Smooth muscle cell (in vitro differentiated cells): Measurements from ENCODE around the gene PKD2. TPM values are rescaled to one million over a fixed set of nuclear protein-coding genes. Genes with fewer than 3 reads are reported as not detected.
"Not testable (repeated sequence)": the region's sequence is repeated elsewhere in the genome, so short reads cannot be mapped to it uniquely, and the experiment has no call there.

Source experiments
- DNase-seq: peaks from one replicate; lab custom pipeline; 2025; ENCODE audit not compliant: unreplicated experiment; lab: John Stamatoyannopoulos, UW
- H2AFZ ChIP-seq: fragments of 200-600 bp; sonication (generic); 2 replicates; pipeline ENCODE4 v1.6.0; 2016; ENCODE audit warnings: antibody characterized with exemption, low read depth, mild to moderate bottlenecking
- H3F3A ChIP-seq: fragments of 200-600 bp; sonication (generic); 2 replicates; pipeline ENCODE4 v1.6.0; 2017; ENCODE audit warnings: antibody characterized with exemption, low read depth
- H3K27ac ChIP-seq: fragments of 200-600 bp; sonication (generic); 2 replicates; pipeline ENCODE4 v1.5.1; 2016; ENCODE audit warnings: low read depth, mild to moderate bottlenecking
- H3K27me3 ChIP-seq: fragments of 200-600 bp; sonication (generic); 2 replicates; pipeline ENCODE4 v1.6.1; 2016; ENCODE audit warnings: low read depth, mild to moderate bottlenecking
- H3K36me3 ChIP-seq: fragments of 200-600 bp; sonication (generic); 2 replicates; pipeline ENCODE4 v1.5.1; 2016; ENCODE audit warnings: low read depth
- H3K4me1 ChIP-seq: fragments of 200-600 bp; sonication (generic); 2 replicates; pipeline ENCODE4 v1.5.1; 2016; ENCODE audit warnings: low read depth
- H3K4me2 ChIP-seq: fragments of 200-600 bp; sonication (generic); 2 replicates; pipeline ENCODE4 v1.6.0; 2016; ENCODE audit warnings: mild to moderate bottlenecking
- H3K4me3 ChIP-seq: fragments of 200-600 bp; sonication (generic); 2 replicates; pipeline ENCODE4 v1.5.1; 2016; ENCODE audit warnings: mild to moderate bottlenecking
- H3K79me2 ChIP-seq: fragments of 200-600 bp; sonication (generic); 2 replicates; pipeline ENCODE4 v1.6.0; 2016; ENCODE audit warnings: low read depth, mild to moderate bottlenecking
- H3K9ac ChIP-seq: fragments of 200-600 bp; sonication (generic); 2 replicates; pipeline ENCODE4 v1.6.0; 2016; ENCODE audit warnings: low read depth
- H3K9me3 ChIP-seq: fragments of 200-600 bp; sonication (generic); replicated peaks from 2 replicates; pipeline ENCODE4 v1.5.1; 2016; ENCODE audit warnings: low read depth
- H4K20me1 ChIP-seq: fragments of 200-600 bp; sonication (generic); 2 replicates; pipeline ENCODE4 v1.6.0; 2016; ENCODE audit warnings: low read depth
- CTCF ChIP-seq: fragments of 200-600 bp; sonication (generic); IDR thresholded peaks from 2 replicates; pipeline ENCODE4 v1.5.1; 2017; ENCODE audit warnings: borderline replicate concordance, mild to moderate bottlenecking, antibody characterized with exemption; ENCODE audit not compliant: insufficient read depth, poor library complexity, severe bottlenecking
- WGBS: methylation state at CpG from one replicate; pipeline ENCODE4 v1.1.7; 2016; ENCODE audit warnings: low lambda C conversion rate; 5-methylcytosine and 5-hydroxymethylcytosine counted together
- polyA plus RNA-seq: library from polyadenylated mRNA; unstranded; fragments of >200 nt; fragmentation: Nextera tagmentation; extraction: Ambion mirVana; gene quantifications from 2 replicates; pipeline ENCODE4 v1.2.1, GENCODE V29; 2016
- total RNA-seq: library from RNA; depleted of rRNA; stranded (reverse); fragments of >200 nt; gene quantifications from 2 replicates; pipeline ENCODE4 v1.2.3, GENCODE V29; 2014

PKD2 gene
- total and polyA plus RNA-seq, 2 experiments from 2014 or later, result 19.8 to 41.4 TPM

GRCh38 chr4:87995435-87995834 lies 12.0 kb upstream of the PKD2 start:
- no peak for TF ChIP-seq CTCF
- no peaks in the 10 kb centered on the region for H3K36me3 ChIP-seq
- no peaks in the 10 kb centered on the region for H4K20me1 ChIP-seq
- H3K27ac ChIP-seq, result no peak overlapping the region
- H2AFZ ChIP-seq, result no peak overlapping the region
- H3F3A ChIP-seq, result no peaks in the 10 kb centered on the region
- H3K9me3 ChIP-seq, result no peaks in the 10 kb centered on the region
- WGBS, result 72% methylated on average over 3 of the region's 3 CpGs
- no peak overlapping the region for H3K4me3 ChIP-seq
- no peaks in the 10 kb centered on the region for H3K4me1 ChIP-seq
- no peaks in the 10 kb centered on the region for H3K27me3 ChIP-seq
- no peaks in the 10 kb centered on the region for H3K79me2 ChIP-seq
- no peak overlapping the region for H3K9ac ChIP-seq
- no peak for DNase-seq
- no peak overlapping the region for H3K4me2 ChIP-seq

- not testable (repeated sequence) for H3F3A ChIP-seq, H3K36me3 ChIP-seq, H4K20me1 ChIP-seq, H3K4me1 ChIP-seq, H3K9ac ChIP-seq, H3K27ac ChIP-seq, H3K27me3 ChIP-seq, H3K4me2 ChIP-seq, H3K79me2 ChIP-seq, H3K9me3 ChIP-seq, H2AFZ ChIP-seq, H3K4me3 ChIP-seq, DNase-seq
- WGBS, result 69% methylated on average over 2 of the region's 2 CpGs
These were observed 8.2 kb upstream of the PKD2 start for GRCh38 chr4:87999191-87999691.

- WGBS, result 99% methylated on average over 3 of the region's 3 CpGs
- Histone ChIP-seq H3K4me1 (no peaks in the 10 kb centered on the region), H2AFZ (peak overlapping the region; percentile 0), H3K9me3 (no peaks in the 10 kb centered on the region), H3K4me2 (no peak overlapping the region), H3K27ac (no peak overlapping the region), H4K20me1 (no peaks in the 10 kb centered on the region), H3K36me3 (no peaks in the 10 kb centered on the region), H3K27me3 (no peaks in the 10 kb centered on the region), H3K4me3 (no peak overlapping the region), H3K9ac (peak overlapping the region; percentile 32), H3K79me2 (no peaks in the 10 kb centered on the region), H3F3A (no peaks in the 10 kb centered on the region)
- TF ChIP-seq CTCF, result no peak
- no peak for DNase-seq
These were observed 5.6 kb upstream of the PKD2 start for GRCh38 chr4:88001871-88002270.

- no peak for TF ChIP-seq CTCF
- Histone ChIP-seq H3K9ac (peak overlapping the region; percentile 32), H3K4me3 (no peak overlapping the region), H2AFZ (peak overlapping the region; percentile 0), H3F3A (no peaks in the 10 kb centered on the region), H3K9me3 (no peaks in the 10 kb centered on the region), H3K27ac (peak overlapping the region; percentile 28), H3K36me3 (no peaks in the 10 kb centered on the region), H3K79me2 (no peaks in the 10 kb centered on the region), H4K20me1 (no peaks in the 10 kb centered on the region), H3K4me2 (no peak overlapping the region), H3K4me1 (no peaks in the 10 kb centered on the region), H3K27me3 (no peaks in the 10 kb centered on the region)
- 52% methylated on average over 4 of the region's 4 CpGs for WGBS
- no peak for DNase-seq
These were observed 4.6 kb upstream of the PKD2 start for GRCh38 chr4:88002786-88003185.
